ENCODE measurements around the gene HNRNPH1.

Gene HNRNPH1

DNA sequence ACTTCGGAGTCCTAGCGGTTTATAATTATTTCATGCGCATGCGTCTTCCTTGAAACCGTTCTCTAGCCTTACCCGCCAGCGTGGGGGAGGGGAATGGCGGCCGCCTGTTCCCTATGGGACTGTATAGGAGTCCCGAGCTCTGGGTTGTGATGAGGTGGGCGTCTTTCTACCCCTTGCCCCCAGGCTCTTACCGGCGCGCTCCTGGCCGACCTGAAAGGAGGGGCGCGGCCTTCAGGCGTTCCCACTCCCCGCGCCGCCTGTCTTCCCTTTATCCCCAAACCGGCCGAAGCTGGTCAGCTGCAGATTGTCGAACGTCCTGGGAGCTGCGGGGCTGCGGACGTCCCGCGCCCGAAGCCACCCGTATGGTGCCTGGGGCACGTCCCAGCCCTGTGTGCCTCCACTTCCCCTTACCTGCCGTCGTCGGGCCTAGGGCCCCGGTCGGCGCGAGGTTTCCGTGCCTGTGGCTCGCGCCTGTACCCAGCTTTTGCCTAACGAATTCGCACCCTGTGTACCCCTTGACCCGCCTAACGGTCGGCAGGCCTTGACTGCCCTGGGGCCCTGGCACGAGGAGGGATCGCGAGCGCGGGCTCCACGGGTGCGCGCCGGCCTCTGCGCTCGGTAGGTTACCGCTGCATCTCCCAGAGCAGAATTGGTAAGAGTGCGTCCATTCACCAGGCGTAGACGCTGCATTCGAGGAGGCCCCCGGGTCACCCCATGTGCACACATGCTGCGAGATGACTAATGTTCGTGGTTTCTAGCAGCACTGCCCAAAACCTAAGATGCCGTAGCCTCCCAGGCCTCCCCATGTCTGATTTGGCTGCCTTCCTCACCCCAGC, 653 bp upstream of the HNRNPH1 start:
- in situ Hi-C loops (cut with HindIII; ENCODE audit: low sequenced_read_pairs), result no loop called here

DNA sequence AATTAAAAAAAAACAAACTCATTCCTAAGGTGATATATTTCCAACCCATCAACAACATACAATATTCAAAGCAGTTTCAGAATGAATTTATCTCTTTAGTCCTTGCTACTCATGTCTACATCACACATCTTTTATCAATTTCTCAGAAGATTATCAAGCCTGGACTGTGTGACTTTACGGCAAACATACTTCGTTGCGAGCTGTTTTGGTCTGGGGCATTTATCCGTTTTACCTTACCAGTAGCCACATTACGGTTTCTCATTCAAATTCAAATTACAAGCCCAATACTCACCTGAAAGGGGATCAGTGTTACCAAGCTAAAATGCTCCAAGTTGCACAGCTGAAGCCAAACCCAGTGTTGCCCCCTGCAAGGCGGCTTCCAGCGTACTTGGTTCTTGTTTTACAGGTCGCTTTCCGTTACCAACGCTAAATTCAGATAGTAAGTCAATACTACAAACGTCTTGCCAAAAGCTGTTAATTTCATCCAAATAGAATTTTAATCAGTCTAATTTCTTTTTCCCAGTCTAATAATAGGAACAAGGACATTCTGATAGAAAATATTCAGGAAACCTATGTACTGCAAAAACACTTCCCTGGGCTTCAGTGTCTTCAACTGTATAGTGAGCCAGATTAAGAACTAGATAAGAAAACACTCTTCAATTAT, 1.8 kb downstream of the HNRNPH1 start:
- in situ Hi-C loops (cut with HindIII; ENCODE audit: low sequenced_read_pairs), result no loop called here

DNA sequence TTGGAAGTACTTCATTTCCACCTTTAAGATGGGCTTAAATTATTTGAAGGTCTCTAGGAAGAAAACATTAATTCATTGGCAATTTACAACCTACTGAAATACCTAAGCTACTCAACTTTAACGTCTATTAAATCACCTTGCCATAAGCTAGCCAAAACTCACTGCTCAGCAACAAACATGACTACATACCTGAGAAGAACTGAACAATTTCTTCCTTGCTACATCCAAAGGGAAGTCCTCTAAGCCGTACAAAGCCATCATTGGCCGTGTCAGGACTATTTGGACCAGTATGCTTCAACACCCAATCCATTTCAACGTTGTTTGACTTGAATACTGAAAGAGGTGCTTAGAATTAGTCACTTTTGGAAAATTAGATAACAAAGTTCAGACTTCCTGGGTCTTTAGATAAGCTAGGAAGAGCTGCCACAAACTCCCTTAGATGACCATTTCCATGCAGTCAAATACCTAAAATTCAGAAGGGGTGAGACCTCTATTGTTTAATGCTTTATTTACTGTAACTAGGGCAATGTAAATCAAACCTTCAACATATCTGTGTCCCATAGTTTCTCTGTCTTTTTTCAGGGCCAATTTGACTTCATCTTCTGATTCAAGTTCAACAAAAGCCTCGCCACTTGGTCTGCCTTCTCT, 2.6 kb downstream of the HNRNPH1 start:
- in situ Hi-C loops (cut with HindIII; ENCODE audit: low sequenced_read_pairs), result no loop called here

DNA sequence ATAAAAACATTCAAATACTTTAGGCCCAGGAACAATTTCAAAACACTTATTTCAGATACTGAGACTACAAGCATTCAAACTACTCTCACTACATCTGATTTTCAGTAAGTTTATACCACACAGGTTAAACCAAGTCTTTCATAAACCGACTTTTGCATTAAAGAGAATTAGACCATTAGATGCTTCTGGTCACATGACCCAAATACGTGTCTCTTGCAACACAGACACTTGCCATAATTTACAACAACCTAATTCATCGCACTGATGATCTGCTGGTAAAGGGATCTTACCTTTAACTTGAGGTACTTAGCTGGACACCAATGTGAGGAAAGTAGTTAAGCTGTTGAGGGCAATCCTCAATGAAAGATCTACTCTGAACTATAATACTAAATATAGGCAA, 3.2 kb downstream of the HNRNPH1 start:
- in situ Hi-C loops (cut with HindIII; ENCODE audit: low sequenced_read_pairs), result no loop called here

DNA sequence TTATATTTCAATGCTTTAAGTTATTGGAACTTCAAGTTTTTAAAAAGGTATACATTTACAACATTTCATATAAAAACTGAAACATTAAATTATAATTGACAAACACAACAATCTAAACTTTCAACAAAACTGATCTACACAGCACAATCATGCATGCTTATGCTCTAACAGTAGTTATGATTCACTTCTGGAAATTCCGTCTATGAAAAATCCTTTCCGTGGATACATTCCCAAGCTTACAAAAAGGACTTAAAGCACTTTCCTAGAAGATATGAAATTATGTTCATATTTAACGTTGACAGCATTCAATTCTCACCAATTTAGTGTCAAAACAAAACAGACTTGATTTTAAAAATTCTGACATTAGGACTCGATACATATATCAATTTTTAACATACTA, 3.7 kb downstream of the HNRNPH1 start:
- in situ Hi-C loops (cut with HindIII; ENCODE audit: low sequenced_read_pairs), result no loop called here

DNA sequence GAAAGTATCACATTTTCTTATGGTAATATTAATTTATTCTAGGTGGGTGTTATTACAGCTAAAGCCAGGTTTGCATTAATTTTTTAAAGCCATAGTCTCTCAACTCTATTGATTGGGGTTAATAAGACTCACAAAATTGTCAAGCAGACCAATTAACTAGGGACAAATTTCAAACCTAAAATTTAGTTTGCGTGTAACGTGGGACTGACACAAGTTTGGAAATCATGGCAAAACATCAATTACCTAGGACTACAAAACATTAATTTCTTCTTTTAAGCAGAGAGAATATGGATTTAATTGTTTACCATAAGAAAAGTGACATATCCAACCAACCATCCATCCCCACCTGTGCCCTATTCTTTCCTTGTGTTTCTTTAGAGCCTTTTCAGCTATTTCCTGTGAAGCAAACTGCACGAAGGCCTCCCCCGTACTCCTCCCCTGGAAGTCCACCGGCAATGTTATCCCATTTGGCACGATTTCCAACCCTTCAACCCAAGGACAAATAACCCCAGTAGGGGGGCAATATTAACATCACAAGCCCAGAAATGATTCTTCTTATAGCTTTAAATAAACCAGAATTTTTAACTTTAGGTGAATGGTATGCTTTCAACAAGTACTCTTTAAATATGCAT, 4.4 kb downstream of the HNRNPH1 start:
- in situ Hi-C loops (cut with HindIII; ENCODE audit: low sequenced_read_pairs), result no loop called here

DNA sequence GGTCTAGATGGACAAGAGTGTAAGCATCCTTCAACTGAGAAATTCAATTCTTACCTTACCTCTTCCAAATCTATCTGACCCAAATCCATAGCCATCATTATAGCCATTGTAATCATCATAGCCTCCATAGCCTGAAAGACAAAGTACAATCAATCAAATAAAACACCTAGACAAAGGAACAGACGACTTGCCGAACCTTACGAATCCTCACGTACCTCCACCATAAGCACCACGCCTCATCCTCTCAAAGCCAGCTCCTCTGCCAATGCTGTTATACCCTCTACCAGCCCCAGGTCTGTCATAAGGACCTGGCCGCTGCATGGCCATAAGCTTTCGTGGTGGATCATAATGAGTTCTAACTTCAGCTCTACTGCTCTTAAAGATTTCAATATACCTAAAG, 5.5 kb downstream of the HNRNPH1 start:
- in situ Hi-C loops (cut with HindIII; ENCODE audit: low sequenced_read_pairs), result no loop called here

DNA sequence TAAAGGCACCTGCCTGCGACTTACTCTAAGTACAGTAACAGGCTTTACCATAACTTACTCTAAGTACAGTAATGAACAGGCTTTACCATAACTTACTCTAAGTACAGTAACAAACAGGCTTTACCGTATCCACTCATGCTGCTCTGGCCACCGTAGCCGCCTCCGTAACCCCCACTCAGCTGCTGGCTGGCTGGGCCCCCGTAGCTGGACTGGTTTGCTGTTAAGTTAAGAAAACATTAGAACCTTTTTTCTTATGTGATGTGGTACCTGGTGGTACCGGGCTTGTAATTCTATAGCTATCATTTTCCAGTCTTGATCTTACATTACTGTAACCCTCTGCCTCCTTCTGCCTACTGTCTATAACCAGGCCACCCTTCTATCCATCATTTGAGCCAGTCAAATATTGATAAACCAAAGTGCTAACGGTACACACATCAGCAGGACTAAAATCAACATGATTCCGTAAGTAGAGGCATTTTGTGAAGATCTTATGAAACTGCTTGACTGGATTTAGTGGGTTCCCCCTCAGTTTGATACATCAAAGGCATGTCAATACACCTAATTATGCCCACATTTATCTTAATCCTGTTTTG, 7.4 kb downstream of the HNRNPH1 start:
- in situ Hi-C loops (cut with HindIII; ENCODE audit: low sequenced_read_pairs), result no loop called here

DNA sequence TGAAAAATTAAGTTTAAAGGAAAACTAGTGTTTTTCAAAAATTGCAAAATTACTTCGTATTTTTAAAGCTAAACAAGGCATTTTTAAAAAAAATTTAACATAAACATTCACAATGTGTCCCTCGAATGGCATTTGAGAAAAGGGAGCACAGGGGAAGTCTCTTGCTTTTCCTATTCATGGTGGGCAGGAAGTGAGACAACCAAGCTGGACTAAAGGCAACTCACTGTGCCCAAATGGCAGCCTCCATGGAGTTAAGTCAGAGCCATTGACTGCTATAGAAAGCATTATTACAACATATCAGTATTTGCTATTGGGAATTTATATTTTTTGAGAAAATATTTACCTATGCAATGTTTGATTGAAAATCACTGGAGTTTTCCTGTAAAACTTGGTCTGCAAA, 8.3 kb downstream of the HNRNPH1 start:
- in situ Hi-C loops (cut with HindIII; ENCODE audit: low sequenced_read_pairs), result no loop called here

DNA sequence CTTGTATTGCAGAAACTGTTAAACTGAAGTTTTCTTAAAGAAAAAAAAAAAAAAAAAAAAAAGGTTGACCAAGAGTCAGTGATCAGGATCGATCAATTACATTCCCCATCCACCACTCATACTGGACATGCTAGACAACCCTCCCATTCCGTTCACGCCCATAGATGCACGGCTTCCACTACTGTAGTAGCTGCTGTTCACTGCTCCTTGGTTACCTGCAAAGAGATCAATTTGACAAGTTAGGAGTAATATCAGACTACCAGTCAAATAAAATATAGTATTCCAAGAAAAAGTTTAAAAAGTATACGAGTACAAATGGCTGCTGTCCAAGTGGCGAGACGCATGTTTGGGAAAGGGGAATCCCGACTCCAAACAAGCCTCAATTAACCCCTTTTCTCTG, 8.7 kb downstream of the HNRNPH1 start:
- in situ Hi-C loops (cut with HindIII; ENCODE audit: low sequenced_read_pairs), result no loop called here

DNA sequence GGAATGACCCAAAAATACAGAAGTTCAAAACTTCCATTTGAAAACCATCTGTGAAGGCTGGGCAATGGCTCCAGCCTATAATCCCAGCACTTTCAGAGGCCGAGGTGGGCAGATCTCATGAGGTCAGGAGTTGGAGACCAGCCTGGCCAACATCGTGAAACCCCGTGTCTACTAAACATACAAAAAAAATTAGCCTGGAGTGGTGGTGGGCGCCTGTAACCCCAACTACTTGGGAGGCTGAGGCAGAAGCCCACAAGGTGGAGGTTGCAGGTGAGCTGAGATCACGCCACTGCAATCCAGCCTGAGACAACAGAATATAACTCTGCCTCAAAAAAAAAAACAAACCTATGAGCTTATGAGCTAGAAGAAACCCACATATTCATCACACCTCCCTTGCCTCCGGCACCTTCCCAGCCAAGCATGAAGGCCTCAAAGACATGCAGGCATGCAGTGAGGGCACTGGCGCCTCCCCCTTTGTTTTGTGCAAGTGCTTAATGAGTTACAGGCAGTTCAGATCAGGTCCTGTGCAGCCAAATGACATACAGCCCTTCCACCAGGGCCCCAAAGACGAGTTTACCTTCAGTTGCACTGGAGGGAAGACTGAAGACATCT, 9.9 kb downstream of the HNRNPH1 start:
- in situ Hi-C loops (cut with HindIII; ENCODE audit: low sequenced_read_pairs), result no loop called here

DNA sequence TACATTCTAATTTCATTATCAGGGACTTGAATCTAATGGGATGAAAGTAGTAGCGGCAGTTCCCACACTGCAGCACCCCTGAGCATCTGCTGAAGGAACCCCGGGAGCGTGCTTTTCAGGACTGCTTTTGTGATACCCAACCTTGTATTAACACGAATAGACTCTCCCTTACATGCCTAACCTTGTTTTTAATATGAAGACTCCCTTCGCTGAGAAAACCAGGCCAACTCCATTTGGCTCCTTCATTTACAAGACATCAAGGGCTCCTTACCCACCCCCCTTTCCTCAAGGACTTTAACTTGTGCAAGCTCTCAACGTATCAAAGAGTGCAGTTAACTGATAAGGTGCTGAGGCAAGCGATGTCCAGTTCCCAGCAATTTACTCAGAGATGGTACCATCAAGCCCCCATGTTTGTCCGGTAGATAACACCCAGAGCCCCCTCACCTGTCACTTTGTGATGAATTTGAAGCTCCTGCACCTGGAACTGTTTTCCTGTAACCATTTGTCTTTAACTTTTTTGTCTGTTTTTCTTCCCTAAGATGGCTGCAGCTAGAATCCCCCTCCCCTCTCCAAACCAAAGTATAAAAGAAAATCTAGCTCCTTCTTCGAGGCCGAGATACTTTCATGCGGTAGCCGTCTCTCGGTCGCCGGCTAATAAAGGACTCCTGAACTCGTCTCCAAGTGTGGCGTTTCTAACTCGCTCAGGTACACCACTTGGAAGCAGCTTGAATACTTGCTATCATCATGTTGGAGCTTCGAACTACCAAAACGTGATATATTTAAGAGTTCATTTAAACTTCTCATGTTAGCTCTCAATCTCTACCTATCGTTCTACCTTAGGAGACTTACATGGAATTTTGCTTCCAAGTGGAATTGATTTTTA, 10.7 kb downstream of the HNRNPH1 start:
- in situ Hi-C loops (cut with HindIII; ENCODE audit: low sequenced_read_pairs), result no loop called here

DNA sequence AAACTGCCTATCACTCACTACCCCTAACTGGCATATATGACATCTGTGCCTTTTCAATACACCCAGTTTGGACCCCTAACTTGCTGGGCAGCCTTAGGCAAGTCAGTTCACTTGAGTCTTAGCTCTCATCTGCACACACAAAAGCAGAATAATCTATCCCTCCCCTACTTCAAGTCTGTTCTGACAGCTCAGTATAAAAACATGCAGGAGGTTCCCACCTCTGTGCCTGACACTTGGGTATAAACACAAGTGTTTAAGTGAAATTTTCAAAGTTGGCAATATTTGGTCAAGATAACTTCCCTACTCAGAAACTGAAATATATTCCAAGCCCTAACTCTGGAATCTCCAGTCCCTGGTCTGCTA, 12.6 kb downstream of the HNRNPH1 start:
- in situ Hi-C loops (cut with HindIII; ENCODE audit: low sequenced_read_pairs), result no loop called here

DNA sequence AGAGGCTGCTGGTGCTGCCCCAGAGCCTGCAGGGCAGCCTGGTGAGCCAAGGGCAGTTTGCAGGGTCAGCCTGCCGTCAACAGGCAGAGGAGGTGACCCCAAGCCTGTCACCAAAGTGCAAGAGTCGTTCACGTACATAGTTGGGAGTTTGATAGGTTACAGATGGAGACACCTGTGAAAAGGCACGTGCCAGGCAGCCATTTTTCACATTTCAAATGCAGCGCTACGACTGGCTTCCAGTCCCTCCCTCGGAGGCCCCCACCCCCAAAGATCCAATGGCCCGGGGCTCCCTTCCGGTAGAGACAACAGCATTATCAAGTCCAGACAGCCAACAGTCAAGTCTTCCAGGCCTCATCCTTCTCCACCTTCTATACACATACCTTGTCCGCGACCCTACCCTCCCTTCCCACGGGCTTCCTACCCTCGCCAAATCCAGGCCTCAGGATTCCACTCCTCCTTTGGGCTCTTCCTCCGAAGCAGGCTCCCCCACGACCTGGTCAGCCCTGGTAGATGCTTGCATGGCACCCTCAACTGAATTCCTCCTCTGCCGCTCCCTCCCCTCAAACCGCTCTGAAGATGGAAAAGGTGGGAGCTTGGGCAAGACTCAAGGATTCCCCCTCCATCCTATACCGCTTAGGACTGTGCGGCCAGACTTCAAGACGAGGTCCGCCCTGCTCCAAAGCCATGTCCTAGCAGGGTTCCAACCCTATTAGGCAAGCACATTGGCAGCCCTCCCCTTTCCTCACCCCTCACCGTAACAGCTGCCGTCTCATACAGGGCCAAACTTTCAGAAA, 13.2 kb downstream of the HNRNPH1 start:
- in situ Hi-C loops (cut with HindIII; ENCODE audit: low sequenced_read_pairs), result no loop called here

DNA sequence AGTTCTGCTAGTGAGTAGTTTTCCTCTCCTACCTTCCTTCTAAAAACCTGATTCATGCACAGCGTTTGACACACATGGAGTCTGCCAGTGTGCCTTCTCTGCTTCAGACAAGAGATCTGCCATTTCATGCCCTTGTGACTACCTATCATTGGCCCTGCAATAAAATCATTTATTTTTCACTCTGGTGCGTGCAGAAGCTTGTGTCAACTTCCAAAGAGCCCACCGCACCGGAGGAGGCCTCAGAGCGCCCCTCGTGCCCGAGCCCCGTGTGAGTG, 13.7 kb downstream of the HNRNPH1 start:
- in situ Hi-C loops (cut with HindIII; ENCODE audit: low sequenced_read_pairs), result no loop called here

DNA sequence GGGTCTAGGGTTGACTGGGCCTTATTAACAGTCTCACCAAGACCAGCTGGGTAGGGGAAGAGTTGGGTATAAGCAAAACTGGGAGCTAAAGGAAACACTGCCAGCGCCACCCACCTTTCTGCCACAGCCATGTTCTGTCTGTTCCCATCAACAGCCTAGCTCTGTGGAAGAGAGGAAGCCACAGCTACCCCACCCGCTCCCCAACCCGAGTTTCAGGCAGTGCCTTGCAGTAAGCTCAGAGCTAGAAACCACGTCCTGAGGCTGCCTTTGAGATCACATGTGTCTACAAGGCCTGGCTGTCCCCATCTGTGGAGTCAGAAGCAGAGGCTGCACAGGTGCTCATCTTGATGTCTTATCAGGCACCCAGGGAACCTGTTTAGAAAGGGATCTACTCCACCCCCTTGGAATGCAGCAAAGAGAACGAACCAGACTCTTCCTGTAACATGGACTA, 15.3 kb downstream of the HNRNPH1 start:
- in situ Hi-C loops (cut with HindIII; ENCODE audit: low sequenced_read_pairs), result no loop called here

DNA sequence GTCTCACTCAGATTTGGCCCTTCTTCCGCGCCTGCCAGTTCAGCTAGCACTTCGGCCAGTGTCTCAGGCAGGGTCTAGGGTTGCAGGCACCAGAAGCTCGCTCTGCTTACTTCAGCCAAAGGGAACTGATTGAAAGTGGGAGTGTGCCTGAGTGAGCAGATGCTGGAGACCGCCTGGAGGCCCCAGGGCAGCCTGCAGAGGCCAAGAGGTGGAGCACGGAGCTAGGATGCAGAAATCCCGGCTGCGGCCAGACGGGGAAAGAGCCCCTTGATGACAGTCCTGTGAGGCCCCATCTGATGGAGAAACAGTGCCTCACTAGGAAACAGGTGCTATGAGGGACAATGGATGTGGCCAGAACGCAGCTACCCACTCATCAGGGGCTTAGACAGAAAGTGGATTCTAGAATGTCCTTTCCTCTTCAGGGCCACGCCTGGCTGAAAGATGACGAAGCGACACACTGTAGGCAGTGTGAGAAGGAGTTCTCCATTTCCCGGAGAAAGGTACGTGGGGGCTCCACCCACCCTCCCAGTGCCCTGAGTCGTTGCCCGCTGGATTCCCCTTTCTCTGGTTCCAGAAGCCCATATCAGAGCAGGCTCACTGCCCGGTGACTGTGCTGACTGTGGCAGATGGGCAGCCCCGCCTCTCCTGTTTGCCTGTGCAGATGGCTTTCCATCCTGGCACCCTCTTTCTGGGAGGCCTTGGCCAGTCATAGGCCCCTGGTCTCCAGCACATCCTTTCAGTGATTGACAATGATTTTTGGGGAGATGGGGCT, 16.1 kb downstream of the HNRNPH1 start:
- in situ Hi-C loops (cut with HindIII; ENCODE audit: low sequenced_read_pairs), result no loop called here

DNA sequence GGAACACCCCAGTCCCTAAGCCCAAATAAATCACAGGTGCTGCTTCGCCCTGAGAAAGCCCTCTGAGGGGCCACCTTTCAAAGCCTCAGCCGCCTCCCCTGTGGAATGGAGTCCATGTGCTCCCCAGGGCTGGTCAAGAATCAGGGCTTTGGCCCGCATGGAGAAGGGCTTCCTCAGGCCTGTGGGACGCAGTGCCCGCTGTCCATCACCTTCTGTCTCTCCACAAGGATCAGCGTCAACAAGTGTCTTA, 16.6 kb downstream of the HNRNPH1 start:
- in situ Hi-C loops (cut with HindIII; ENCODE audit: low sequenced_read_pairs), result no loop called here

Data from endothelial cell of hepatic sinusoid (primary cell).